ENCODE measurements around the gene CASR.

DNA sequence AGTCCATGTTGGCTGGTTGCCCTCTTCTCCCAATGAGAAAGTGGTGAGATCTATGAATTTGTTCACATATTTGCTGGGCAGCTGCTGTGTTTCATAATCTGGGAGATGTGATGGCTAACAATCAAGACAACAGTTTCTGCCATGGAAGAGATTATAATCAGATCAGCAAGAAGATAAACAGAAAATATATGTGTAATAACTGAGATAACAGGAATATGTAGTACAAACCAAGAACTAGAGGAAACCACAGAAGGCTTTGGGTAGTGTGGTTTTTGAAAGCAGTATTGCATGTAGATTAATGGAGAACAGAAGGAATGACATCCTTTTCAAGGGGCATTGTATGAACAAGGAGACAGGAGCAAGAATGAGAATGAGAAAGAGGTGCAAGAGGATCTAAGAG, 129.4 kb downstream of the CASR start:
- TF ChIP-seq MAX (IDR thresholded peaks at IDR 0.05; ENCODE audit: low read depth, low read length), result no peak
- TF ChIP-seq, protein P1, sequence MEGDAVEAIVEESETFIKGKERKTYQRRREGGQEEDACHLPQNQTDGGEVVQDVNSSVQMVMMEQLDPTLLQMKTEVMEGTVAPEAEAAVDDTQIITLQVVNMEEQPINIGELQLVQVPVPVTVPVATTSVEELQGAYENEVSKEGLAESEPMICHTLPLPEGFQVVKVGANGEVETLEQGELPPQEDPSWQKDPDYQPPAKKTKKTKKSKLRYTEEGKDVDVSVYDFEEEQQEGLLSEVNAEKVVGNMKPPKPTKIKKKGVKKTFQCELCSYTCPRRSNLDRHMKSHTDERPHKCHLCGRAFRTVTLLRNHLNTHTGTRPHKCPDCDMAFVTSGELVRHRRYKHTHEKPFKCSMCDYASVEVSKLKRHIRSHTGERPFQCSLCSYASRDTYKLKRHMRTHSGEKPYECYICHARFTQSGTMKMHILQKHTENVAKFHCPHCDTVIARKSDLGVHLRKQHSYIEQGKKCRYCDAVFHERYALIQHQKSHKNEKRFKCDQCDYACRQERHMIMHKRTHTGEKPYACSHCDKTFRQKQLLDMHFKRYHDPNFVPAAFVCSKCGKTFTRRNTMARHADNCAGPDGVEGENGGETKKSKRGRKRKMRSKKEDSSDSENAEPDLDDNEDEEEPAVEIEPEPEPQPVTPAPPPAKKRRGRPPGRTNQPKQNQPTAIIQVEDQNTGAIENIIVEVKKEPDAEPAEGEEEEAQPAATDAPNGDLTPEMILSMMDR (IDR thresholded peaks at IDR 0.05; ENCODE audit: low read depth, low read length), result no peak
